Hepatocyte (in vitro differentiated cells): Measurements from ENCODE around the gene CALML6.

Source experiments
- CTCF ChIP-seq: fragments of 200-600 bp; sonication (generic); IDR thresholded peaks from 2 replicates; pipeline ENCODE4 v1.5.1; 2016; ENCODE audit warnings: antibody characterized with exemption, mild to moderate bottlenecking; ENCODE audit not compliant: poor library complexity
- EZH2 ChIP-seq: fragments of 200-600 bp; sonication (generic); IDR thresholded peaks from 2 replicates; pipeline ENCODE4 v1.6.1; 2016; ENCODE audit warnings: antibody characterized with exemption, mild to moderate bottlenecking, borderline replicate concordance

GRCh38 chr1:1911350-1912041 lies 3.6 kb upstream of the CALML6 start:
- TF ChIP-seq CTCF: no peak
- no peak for TF ChIP-seq EZH2
